Tibial artery (tissue), 4 donors: Measurements from ENCODE around the gene FAM124A.

Source experiments
- DNase-seq, 2 donors: peaks; one replicate each; pipeline ENCODE4 v3.0.0-alpha.2; 2019
- H3K27ac ChIP-seq, 2 donors: fragments of 200-600 bp; sonication (generic) in 1 of 2; 1 replicate in 1 of 2; 2 replicates in 1 of 2; pipeline ENCODE4 v1.5.1; 2018 to 2019; ENCODE audit warnings: mild to moderate bottlenecking in 1 of 2
- H3K27me3 ChIP-seq, 2 donors: fragments of 200-600 bp; sonication (generic) in 1 of 2; one replicate each; pipeline versions ENCODE4 v1.5.1 to v1.6.0; 2016 to 2019
- H3K36me3 ChIP-seq, 3 donors: fragments of 200-600 bp; sonication (generic) in 2 of 3; one replicate each; pipeline ENCODE4 v1.5.1; 2016 to 2019; ENCODE audit warnings: mild to moderate bottlenecking in 2 of 3
- H3K4me1 ChIP-seq, 4 donors: fragments of 200-600 bp; sonication (generic) in 2 of 4; 1 replicate in 3 of 4; 2 replicates in 1 of 4; pipeline ENCODE4 v1.5.1; 2016 to 2019
- H3K4me3 ChIP-seq, 2 donors: fragments of 200-600 bp; sonication (generic) in 1 of 2; 1 replicate in 1 of 2; 2 replicates in 1 of 2; pipeline ENCODE4 v1.5.1; 2018 to 2019; ENCODE audit warnings: mild to moderate bottlenecking in 2 of 2
- H3K9me3 ChIP-seq, 3 donors: fragments of 200-600 bp; sonication (generic) in 1 of 3; one replicate each; pipeline ENCODE4 v1.5.1; 2016 to 2019
- CTCF ChIP-seq, 2 experiments: fragments of 200-600 bp in 1 of 2; fragments of 450-650 bp in 1 of 2; IDR thresholded peaks; one replicate each; pipeline ENCODE4 v1.5.1; 2017 to 2019; ENCODE audit warnings: antibody characterized with exemption in 2 of 2, mild to moderate bottlenecking in 1 of 2, moderate library complexity in 1 of 2
- intact Hi-C: fragments of 100-400 bp; cut with DNase I; formaldehyde crosslinking; loops from one replicate; pipeline ENCODE4 v1.15.0; 2023; ENCODE audit warnings: low total_unique reads

The FAM124A gene

GRCh38 chr13:51326777-51327176 lies 104.6 kb downstream of the FAM124A start:
- H3K4me1 ChIP-seq = peaks cover 0 to 6% (median 3%) of the 10 kb centered on the region in 4 donors
- H3K27me3 ChIP-seq = no peaks in the 10 kb centered on the region
- H3K36me3 ChIP-seq = no peaks in the 10 kb centered on the region
- H3K9me3 ChIP-seq = no peaks in the 10 kb centered on the region
- DNase-seq = no peak
- H3K4me3 ChIP-seq = no peak overlapping the region
- intact Hi-C loops = no loop called here
- TF ChIP-seq CTCF (IDR thresholded peaks at IDR 0.05) = no peak
- no peak overlapping the region for H3K27ac ChIP-seq

- Histone ChIP-seq H3K4me3 (no peak overlapping the region), H3K4me1 (no peaks in the 10 kb centered on the region), H3K27ac (no peak overlapping the region), H3K9me3 (no peaks in the 10 kb centered on the region), H3K36me3 (no peaks in the 10 kb centered on the region), H3K27me3 (no peaks in the 10 kb centered on the region)
- intact Hi-C loops = no loop called here
- no peak for DNase-seq
- no peak for TF ChIP-seq CTCF (IDR thresholded peaks at IDR 0.05)
Measured at GRCh38 chr13:51327961-51328360, 105.8 kb downstream of the FAM124A start.

- Histone ChIP-seq H3K27me3 (no peaks in the 10 kb centered on the region), H3K36me3 (no peaks in the 10 kb centered on the region), H3K9me3 (no peaks in the 10 kb centered on the region), H3K27ac (no peak overlapping the region), H3K4me1 (no peaks in the 10 kb centered on the region), H3K4me3 (no peak overlapping the region)
- intact Hi-C loops = no loop called here
- no peak for TF ChIP-seq CTCF (IDR thresholded peaks at IDR 0.05)
- no peak for DNase-seq
Measured at GRCh38 chr13:51328488-51328887, 106.3 kb downstream of the FAM124A start.

GRCh38 chr13:51329606-51330005 lies 107.4 kb downstream of the FAM124A start:
- Histone ChIP-seq H3K4me3 (no peak overlapping the region), H3K4me1 (no peaks in the 10 kb centered on the region), H3K36me3 (no peaks in the 10 kb centered on the region), H3K27ac (no peak overlapping the region), H3K9me3 (no peaks in the 10 kb centered on the region), H3K27me3 (no peaks in the 10 kb centered on the region)
- TF ChIP-seq CTCF (IDR thresholded peaks at IDR 0.05) = no peak
- intact Hi-C loops = no loop called here
- DNase-seq = no peak

- no peak for TF ChIP-seq CTCF (IDR thresholded peaks at IDR 0.05)
- no peak for DNase-seq
- no peak overlapping the region for H3K27ac ChIP-seq
- H3K9me3 ChIP-seq = no peaks in the 10 kb centered on the region
- H3K36me3 ChIP-seq = no peaks in the 10 kb centered on the region
- no peaks in the 10 kb centered on the region for H3K27me3 ChIP-seq
- H3K4me1 ChIP-seq = no peaks in the 10 kb centered on the region
- intact Hi-C loops = no loop called here
- H3K4me3 ChIP-seq = no peak overlapping the region
Measured at GRCh38 chr13:51330791-51331190, 108.6 kb downstream of the FAM124A start.

GRCh38 chr13:51331354-51331861 lies 109.2 kb downstream of the FAM124A start:
- Histone ChIP-seq H3K4me3 (no peak overlapping the region), H3K36me3 (no peaks in the 10 kb centered on the region), H3K9me3 (no peaks in the 10 kb centered on the region), H3K27me3 (no peaks in the 10 kb centered on the region), H3K27ac (no peak overlapping the region), H3K4me1 (no peaks in the 10 kb centered on the region)
- DNase-seq = no peak
- intact Hi-C loops = no loop called here
- no peak for TF ChIP-seq CTCF (IDR thresholded peaks at IDR 0.05)
